Chondrocyte (in vitro differentiated cells): ENCODE data around the gene MC1R. TPM values are rescaled to one million over a fixed set of nuclear protein-coding genes. Genes with fewer than 3 reads are reported as not detected.
A peak's percentile ranks its signal among the peaks of the same experiment; 100 is the strongest.

Source experiments
- DNase-seq: peaks from one replicate; pipeline ENCODE4 v3.0.0; 2021; ENCODE audit warnings: mixed read lengths, low spot score
- H3K27ac Mint-ChIP-seq: one replicate; pipeline ENCODE4 v1.8.0; 2021; ENCODE audit warnings: mild to moderate bottlenecking, moderate library complexity, mixed read lengths; ENCODE audit not compliant: unreplicated experiment
- H3K27me3 Mint-ChIP-seq: 2 replicates; pipeline ENCODE4 v1.8.0; 2021; ENCODE audit warnings: low read depth, mixed read lengths
- H3K36me3 Mint-ChIP-seq: 2 replicates; pipeline ENCODE4 v1.8.0; 2021; ENCODE audit warnings: low read depth, mixed read lengths
- H3K4me1 Mint-ChIP-seq: 2 replicates; pipeline ENCODE4 v1.8.0; 2021; ENCODE audit warnings: low read depth, mild to moderate bottlenecking, mixed read lengths
- H3K4me3 Mint-ChIP-seq: one replicate; pipeline ENCODE4 v1.8.0; 2021; ENCODE audit warnings: mild to moderate bottlenecking, moderate library complexity, mixed read lengths; ENCODE audit not compliant: unreplicated experiment
- H3K9me3 Mint-ChIP-seq: 2 replicates; pipeline ENCODE4 v1.8.0; 2021; ENCODE audit warnings: low read depth, mixed read lengths
- CTCF ChIP-seq: fragments of 200-600 bp; sonication (generic); IDR thresholded peaks from 2 replicates; pipeline ENCODE4 v1.5.0; 2021; ENCODE audit warnings: antibody characterized with exemption, mild to moderate bottlenecking, moderate library complexity
- long read RNA-seq: library from polyadenylated mRNA; stranded (forward); transcript quantifications from one replicate; pipeline ENCODE4 v2.0.0, GENCODE V29; 2021
- total RNA-seq: library from RNA; stranded (reverse); gene quantifications from 3 replicates; pipeline ENCODE4 v1.2.1, GENCODE V29; 2021

MC1R gene
- 3.2 to 7.9 TPM (median 4.2 TPM) in 3 replicates for total RNA-seq
- long read RNA-seq, transcript MC1R-202 (1 exons, 3,099 nt): major isoform, 9 of 9 reads
- long read RNA-seq, partial matches to known transcripts: 0 of 9 reads
- long read RNA-seq, other reads (novel, unspliced or antisense): 0 of 9 reads

GRCh38 chr16:89918453-89919347 lies at the start of gene MC1R:
Gene MC1R, plus strand, starts transcription at chr16:89918862. Its CDS starts 397 bp downstream, at chr16:89919259.
- H3K27ac Mint-ChIP-seq: peak within 1 kb of the TSS; percentile 77
- H3K9me3 Mint-ChIP-seq: no peaks in the 10 kb centered on the region
- no peak for DNase-seq
- peaks cover 48% of the 10 kb centered on the region for H3K4me1 Mint-ChIP-seq
- TF ChIP-seq CTCF: peak; percentile 79
- no peaks in the 10 kb centered on the region for H3K36me3 Mint-ChIP-seq
- peak within 1 kb of the TSS; percentile 71 for H3K4me3 Mint-ChIP-seq
- no peaks in the 10 kb centered on the region for H3K27me3 Mint-ChIP-seq

GRCh38 chr16:89869911-89870310 lies 48.8 kb upstream of the MC1R start:
- no peak overlapping the region for H3K27ac Mint-ChIP-seq
- TF ChIP-seq CTCF: no peak
- peaks cover 1% of the 10 kb centered on the region for H3K36me3 Mint-ChIP-seq
- H3K27me3 Mint-ChIP-seq: no peaks in the 10 kb centered on the region
- H3K4me3 Mint-ChIP-seq: no peak overlapping the region
- peaks cover 13% of the 10 kb centered on the region for H3K4me1 Mint-ChIP-seq
- no peak for DNase-seq
- peaks cover 5% of the 10 kb centered on the region for H3K9me3 Mint-ChIP-seq

GRCh38 chr16:89870440-89870839 lies 48.2 kb upstream of the MC1R start:
- H3K36me3 Mint-ChIP-seq: peaks cover 3% of the 10 kb centered on the region
- no peak overlapping the region for H3K27ac Mint-ChIP-seq
- no peak for DNase-seq
- peaks cover 5% of the 10 kb centered on the region for H3K9me3 Mint-ChIP-seq
- H3K4me1 Mint-ChIP-seq: peaks cover 17% of the 10 kb centered on the region
- no peaks in the 10 kb centered on the region for H3K27me3 Mint-ChIP-seq
- H3K4me3 Mint-ChIP-seq: no peak overlapping the region
- no peak for TF ChIP-seq CTCF

DNA sequence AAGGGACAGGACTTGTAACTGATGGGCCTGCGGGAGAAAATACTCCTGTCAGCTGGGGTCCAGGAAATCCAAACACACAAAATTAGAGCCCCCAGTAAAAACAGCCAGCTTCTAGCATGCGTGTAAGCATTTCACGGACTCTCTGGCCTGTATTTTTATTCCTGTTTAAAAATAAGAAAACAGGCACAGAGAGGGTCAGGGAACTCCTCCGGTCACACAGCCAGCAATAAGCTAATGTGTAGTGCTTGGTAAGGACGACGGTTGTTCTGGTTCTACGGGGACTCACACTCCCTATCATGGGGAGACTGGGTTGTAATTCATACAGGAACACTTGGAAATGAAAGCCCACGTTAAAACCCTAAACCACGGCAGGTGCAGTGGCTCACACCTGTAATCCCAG lies 46.8 kb upstream of the MC1R start:
- Mint-ChIP-seq H3K27ac (no peak overlapping the region), H3K4me1 (peaks cover 17% of the 10 kb centered on the region), H3K4me3 (no peak overlapping the region), H3K27me3 (no peaks in the 10 kb centered on the region), H3K9me3 (peaks cover 5% of the 10 kb centered on the region), H3K36me3 (peaks cover 3% of the 10 kb centered on the region)
- no peak for DNase-seq
- no peak for TF ChIP-seq CTCF

DNA sequence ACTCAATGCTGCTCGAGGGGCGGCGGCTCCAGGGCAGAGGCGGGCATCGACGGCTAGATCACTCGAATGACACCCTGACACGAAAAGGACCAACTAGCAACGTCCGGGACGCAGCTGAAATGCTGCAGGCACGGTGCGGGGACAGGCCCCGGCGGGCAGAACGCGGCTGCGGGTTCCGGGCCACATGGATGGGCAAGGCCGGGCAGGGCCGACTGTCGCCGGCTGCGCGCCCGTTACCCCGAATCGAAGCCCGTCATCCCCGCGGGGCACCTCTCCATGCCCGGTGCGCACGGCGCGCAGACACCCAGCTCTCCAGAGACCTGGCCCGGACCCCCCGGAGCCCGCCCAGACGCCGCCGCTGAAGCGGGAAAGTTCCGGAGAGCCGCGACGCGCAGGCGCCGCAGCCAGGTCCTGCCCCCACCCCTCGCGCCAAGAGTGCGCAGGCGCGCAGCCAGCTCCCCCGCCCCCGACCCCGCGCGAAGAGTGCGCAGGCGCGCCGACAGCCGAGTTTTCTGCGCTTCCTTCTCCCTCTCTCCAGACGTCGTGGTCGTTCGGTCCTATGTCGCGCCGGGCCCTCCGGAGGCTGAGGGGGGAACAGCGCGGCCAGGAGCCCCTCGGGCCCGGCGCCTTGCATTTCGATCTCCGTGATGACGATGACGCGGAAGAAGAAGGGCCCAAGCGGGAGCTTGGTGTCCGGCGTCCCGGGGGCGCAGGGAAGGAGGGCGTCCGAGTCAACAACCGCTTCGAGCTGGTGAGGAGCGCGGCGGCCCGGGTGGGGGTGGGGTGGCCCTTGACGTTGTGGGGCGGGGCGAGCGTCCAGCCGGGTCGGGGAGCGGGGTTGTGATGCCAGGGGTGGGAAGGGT lies 45.3 kb upstream of the MC1R start, which contains the start of gene TCF25:
TCF25 (plus strand) TSS at position 484 of the 863 bp plus-strand sequence; CDS start at position 560, 76 bp downstream.
- no peaks in the 10 kb centered on the region for H3K27me3 Mint-ChIP-seq
- peaks cover 2% of the 10 kb centered on the region for H3K36me3 Mint-ChIP-seq
- peak within 1 kb of the TSS; percentile 99 for H3K27ac Mint-ChIP-seq
- H3K4me3 Mint-ChIP-seq: peak within 1 kb of the TSS; percentile 87
- no peak for DNase-seq
- TF ChIP-seq CTCF: no peak
- peaks cover 17% of the 10 kb centered on the region for H3K4me1 Mint-ChIP-seq
- H3K9me3 Mint-ChIP-seq: no peaks in the 10 kb centered on the region
